Omental fat pad (tissue), 4 donors: Measurements from ENCODE around the gene TBX18. TPM values are rescaled to one million over a fixed set of nuclear protein-coding genes. Genes with fewer than 3 reads are reported as not detected.

Experiments
- ATAC-seq: fragments of 150-250 bp; one replicate; pipeline ENCODE4 v1.9.1; 2016; ENCODE audit warnings: mild to moderate bottlenecking, moderate library complexity; ENCODE audit not compliant: low FRiP score
- DNase-seq: peaks from one replicate; pipeline ENCODE4 v3.0.0-alpha.2; 2019; ENCODE audit warnings: low spot score
- total RNA-seq, 4 donors: library from RNA; depleted of rRNA; stranded (reverse); fragments of >200 nt; gene quantifications; one replicate each; pipeline ENCODE4 v1.1.0, GENCODE V29; 2016
- TF ChIP-seq, protein P1 (sequence below), 3 donors: fragments of 450-650 bp; IDR thresholded peaks; one replicate each; pipeline ENCODE4 v1.5.1; 2016 to 2017; ENCODE audit warnings: antibody characterized with exemption in 3 of 3, mild to moderate bottlenecking in 3 of 3, moderate library complexity in 2 of 3

The TBX18 gene
- total RNA-seq, 4 donors from 2014 or later, result 2.3 to 6.4 (median 4.6) TPM

GRCh38 chr6:84687431-84687830 is 77.0 kb downstream of the TBX18 start:
- TF ChIP-seq, protein P1, sequence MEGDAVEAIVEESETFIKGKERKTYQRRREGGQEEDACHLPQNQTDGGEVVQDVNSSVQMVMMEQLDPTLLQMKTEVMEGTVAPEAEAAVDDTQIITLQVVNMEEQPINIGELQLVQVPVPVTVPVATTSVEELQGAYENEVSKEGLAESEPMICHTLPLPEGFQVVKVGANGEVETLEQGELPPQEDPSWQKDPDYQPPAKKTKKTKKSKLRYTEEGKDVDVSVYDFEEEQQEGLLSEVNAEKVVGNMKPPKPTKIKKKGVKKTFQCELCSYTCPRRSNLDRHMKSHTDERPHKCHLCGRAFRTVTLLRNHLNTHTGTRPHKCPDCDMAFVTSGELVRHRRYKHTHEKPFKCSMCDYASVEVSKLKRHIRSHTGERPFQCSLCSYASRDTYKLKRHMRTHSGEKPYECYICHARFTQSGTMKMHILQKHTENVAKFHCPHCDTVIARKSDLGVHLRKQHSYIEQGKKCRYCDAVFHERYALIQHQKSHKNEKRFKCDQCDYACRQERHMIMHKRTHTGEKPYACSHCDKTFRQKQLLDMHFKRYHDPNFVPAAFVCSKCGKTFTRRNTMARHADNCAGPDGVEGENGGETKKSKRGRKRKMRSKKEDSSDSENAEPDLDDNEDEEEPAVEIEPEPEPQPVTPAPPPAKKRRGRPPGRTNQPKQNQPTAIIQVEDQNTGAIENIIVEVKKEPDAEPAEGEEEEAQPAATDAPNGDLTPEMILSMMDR (IDR thresholded peaks at IDR 0.05), result no peak
- ATAC-seq (no peak), DNase-seq (no peak)

GRCh38 chr6:84685983-84686584 is 78.3 kb downstream of the TBX18 start:
- TF ChIP-seq, protein P1 (IDR thresholded peaks at IDR 0.05), result no peak
- no peak for DNase-seq
- ATAC-seq, result no peak

GRCh38 chr6:84681693-84682326 is 82.6 kb downstream of the TBX18 start:
- ATAC-seq (no peak), DNase-seq (no peak)
- TF ChIP-seq, protein P1 (IDR thresholded peaks at IDR 0.05), result no peak

- TF ChIP-seq, protein P1 (IDR thresholded peaks at IDR 0.05), result no peak
Measured at GRCh38 chr6:84675651-84676050, 88.7 kb downstream of the TBX18 start.

DNA sequence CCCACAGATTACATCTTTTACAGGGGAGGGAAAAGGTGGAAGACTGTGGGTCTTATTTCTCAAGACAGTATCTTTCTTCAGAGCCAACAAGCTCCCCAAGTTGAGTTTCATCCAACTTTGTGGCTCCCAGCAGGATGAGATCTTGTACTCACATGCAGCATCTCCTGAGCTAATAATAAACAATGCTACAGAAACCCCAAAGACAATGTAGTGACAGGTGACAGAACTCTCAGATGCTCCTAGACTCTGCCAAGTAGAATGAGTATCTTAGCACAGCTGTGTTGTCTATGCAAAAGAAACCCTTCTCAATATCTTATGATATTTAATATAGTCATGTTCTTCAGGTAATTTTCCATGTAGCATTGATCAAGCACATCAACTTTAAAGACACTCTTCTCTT is 90.0 kb downstream of the TBX18 start:
- DNase-seq (no peak), ATAC-seq (no peak)
- TF ChIP-seq, protein P1 (IDR thresholded peaks at IDR 0.05), result no peak

More at GRCh38 chr6:84675651-84676050, 88.7 kb downstream of the TBX18 start:
- ATAC-seq (no peak), DNase-seq (no peak)

DNA sequence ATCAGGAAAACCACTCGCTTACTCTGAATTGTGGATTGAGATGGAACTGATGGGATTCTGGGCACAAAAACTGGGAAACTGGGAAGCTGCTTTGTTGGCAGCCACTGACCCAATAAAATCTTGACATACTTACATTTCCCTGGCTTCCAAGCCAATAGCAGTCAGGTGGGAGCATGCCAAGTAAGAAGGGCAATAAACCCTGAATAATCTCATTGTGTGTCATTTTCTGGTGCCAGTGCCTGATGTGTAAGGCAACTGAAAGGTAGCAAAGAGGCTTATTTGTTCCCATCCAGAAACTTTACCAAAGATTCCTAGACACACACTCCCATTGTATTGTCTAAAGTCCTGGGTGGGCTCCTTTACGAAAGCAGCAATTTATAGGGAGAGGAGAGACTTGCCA is 93.2 kb downstream of the TBX18 start:
- ATAC-seq (no peak), DNase-seq (no peak)
- TF ChIP-seq, protein P1 (IDR thresholded peaks at IDR 0.05), result no peak

DNA sequence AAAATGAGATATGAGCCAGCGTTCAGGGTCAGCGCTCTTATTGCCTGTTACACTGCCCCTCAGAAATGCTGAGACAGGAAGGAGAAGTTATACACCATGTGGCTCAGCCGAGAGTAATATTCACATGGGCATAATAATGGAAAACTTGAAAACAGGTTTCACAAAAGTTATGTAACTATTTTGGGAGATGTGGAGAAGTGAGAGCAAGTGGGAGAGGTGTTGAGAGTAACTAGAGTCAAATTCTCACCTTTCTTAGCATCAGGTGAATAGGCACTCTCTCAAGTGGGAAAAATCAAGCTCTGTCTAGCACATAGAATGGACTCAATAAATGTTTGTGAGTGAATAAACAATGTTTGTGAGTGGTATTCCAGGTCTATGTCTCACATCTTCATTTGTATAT is 94.5 kb downstream of the TBX18 start:
- no peak for ATAC-seq
- DNase-seq, result no peak
- TF ChIP-seq, protein P1 (IDR thresholded peaks at IDR 0.05), result no peak
